Fibroblast of mammary gland (primary cell): ENCODE data around the gene NDUFV3.
"Not testable (repeated sequence)": the region's sequence is repeated elsewhere in the genome, so short reads cannot be mapped to it uniquely, and the experiment has no call there.

ENCODE experiments used
- DNase-seq: peaks from one replicate; pipeline ENCODE4 v3.0.0-alpha.2; 2010; ENCODE audit warnings: low read depth
- H3K4me3 ChIP-seq: 2 replicates; pipeline ENCODE4 v1.5.1; 2011; ENCODE audit warnings: low read depth, mild to moderate bottlenecking, low read length, moderate library complexity; ENCODE audit not compliant: control insufficient read depth
- TF ChIP-seq, protein P1 (sequence below): conservative IDR thresholded peaks from 2 replicates; pipeline ENCODE4 v1.5.1; 2011; ENCODE audit warnings: low read depth, low read length, inconsistent platforms; ENCODE audit not compliant: control insufficient read depth, insufficient read depth

Gene NDUFV3

GRCh38 chr21:42892931-42893755, at the start of gene NDUFV3:
NDUFV3 (plus strand) TSS chr21:42893309; CDS start chr21:42893334, 25 bp downstream.
- H3K4me3 ChIP-seq = peak within 1 kb of the TSS; percentile 96
- peak; percentile 96 for DNase-seq
- TF ChIP-seq, protein P1, sequence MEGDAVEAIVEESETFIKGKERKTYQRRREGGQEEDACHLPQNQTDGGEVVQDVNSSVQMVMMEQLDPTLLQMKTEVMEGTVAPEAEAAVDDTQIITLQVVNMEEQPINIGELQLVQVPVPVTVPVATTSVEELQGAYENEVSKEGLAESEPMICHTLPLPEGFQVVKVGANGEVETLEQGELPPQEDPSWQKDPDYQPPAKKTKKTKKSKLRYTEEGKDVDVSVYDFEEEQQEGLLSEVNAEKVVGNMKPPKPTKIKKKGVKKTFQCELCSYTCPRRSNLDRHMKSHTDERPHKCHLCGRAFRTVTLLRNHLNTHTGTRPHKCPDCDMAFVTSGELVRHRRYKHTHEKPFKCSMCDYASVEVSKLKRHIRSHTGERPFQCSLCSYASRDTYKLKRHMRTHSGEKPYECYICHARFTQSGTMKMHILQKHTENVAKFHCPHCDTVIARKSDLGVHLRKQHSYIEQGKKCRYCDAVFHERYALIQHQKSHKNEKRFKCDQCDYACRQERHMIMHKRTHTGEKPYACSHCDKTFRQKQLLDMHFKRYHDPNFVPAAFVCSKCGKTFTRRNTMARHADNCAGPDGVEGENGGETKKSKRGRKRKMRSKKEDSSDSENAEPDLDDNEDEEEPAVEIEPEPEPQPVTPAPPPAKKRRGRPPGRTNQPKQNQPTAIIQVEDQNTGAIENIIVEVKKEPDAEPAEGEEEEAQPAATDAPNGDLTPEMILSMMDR = no peak

- TF ChIP-seq, protein P1 = no peak
- no peak for DNase-seq
- no peak overlapping the region for H3K4me3 ChIP-seq
Observed at GRCh38 chr21:42844411-42845113, 48.5 kb upstream of the NDUFV3 start.

GRCh38 chr21:42845296-42845965, 47.7 kb upstream of the NDUFV3 start:
- no peak overlapping the region for H3K4me3 ChIP-seq
- no peak for DNase-seq
- TF ChIP-seq, protein P1 = no peak

GRCh38 chr21:42846221-42846620, 46.9 kb upstream of the NDUFV3 start:
- H3K4me3 ChIP-seq = no peak overlapping the region
- no peak for DNase-seq
- TF ChIP-seq, protein P1 = no peak

GRCh38 chr21:42847051-42847707, 45.9 kb upstream of the NDUFV3 start:
- no peak for DNase-seq
- TF ChIP-seq, protein P1 = no peak
- H3K4me3 ChIP-seq = no peak overlapping the region

DNA sequence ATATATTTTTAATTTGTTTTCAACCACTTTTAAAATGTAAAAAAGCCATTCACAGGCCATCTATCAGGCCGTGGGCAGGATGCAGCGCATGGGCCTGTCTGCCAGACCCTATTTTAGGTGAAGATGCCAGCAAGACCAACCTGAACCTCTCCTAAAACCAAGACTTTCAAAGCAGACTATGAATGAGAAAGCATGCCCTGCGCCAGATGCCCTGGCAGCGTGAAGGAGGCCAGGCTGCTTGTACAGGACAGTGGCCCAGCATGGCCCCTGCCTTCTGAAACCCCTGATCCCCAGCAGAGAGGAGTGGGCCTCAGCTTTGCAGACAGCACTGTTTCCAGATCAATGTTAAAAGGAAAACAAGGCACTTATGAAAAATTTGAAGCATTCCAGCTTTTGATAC, 45.4 kb upstream of the NDUFV3 start:
- no peak for DNase-seq
- H3K4me3 ChIP-seq = no peak overlapping the region
- TF ChIP-seq, protein P1 = no peak

DNA sequence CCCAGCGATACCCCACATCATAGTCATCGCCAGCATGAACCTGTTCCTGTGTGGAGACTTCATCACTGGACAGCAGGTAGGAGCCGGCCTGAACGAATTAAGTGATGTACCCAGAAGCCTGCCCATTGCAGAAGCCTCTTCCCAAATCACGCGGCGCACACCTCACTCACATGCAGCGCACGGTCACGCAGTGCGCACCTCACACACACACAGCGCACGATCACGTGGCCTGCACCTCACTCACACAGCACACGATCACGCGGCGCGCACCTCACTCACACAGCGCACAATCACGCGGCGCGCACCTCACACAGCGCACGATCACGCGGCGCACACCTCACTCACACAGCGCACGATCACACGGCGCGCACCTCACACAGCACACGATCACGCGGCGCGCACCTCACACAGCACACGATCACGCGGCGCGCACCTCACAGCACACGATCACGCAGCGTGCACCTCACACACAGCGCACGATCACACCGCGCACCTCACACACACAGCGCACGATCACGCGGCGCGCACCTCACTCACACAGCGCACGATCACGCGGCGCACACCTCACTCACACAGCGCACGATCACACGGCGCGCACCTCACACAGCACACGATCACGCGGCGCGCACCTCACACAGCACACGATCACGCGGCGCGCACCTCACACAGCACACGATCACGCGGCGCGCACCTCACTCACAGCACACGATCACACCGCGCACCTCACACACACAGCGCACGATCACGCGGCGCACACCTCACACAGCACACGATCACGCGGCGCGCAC, 44.8 kb upstream of the NDUFV3 start:
- not testable (repeated sequence) for DNase-seq, H3K4me3 ChIP-seq
